Activated T-helper 2 cell treated with anti-CD3 and anti-CD28 coated beads, Interferon-gamma antibody, Interleukin-2, Interleukin-4, amounts not matched to agents 10 μg/mL and 5 μg/mL and 100 μg/mL, durations not matched to agents 14 hours and 24 hours and 36 hours (primary cell): ENCODE data around the gene GATB. TPM values are rescaled to one million over a fixed set of nuclear protein-coding genes. Genes with fewer than 3 reads are reported as not detected.

Source experiments
- DNase-seq: peaks from one replicate; pipeline ENCODE4 v3.0.0; 2021; ENCODE audit warnings: low spot score
- H3K27ac Mint-ChIP-seq: one replicate; pipeline ENCODE4 v1.8.0; 2021; ENCODE audit warnings: mixed read lengths
- H3K27me3 Mint-ChIP-seq: one replicate; pipeline ENCODE4 v1.8.0; 2021; ENCODE audit warnings: low read depth, mixed read lengths
- H3K36me3 Mint-ChIP-seq: one replicate; pipeline ENCODE4 v1.8.0; 2021; ENCODE audit warnings: low read depth, mixed read lengths
- H3K4me1 Mint-ChIP-seq: one replicate; pipeline ENCODE4 v1.8.0; 2021; ENCODE audit warnings: low read depth, mixed read lengths
- H3K4me3 Mint-ChIP-seq: one replicate; pipeline ENCODE4 v1.8.0; 2021; ENCODE audit warnings: low read depth, mild to moderate bottlenecking, moderate library complexity, mixed read lengths
- H3K9me3 Mint-ChIP-seq: one replicate; pipeline ENCODE4 v1.8.0; 2021; ENCODE audit warnings: mixed read lengths
- intact Hi-C: fragments of 100-400 bp; cut with micrococcal nuclease; formaldehyde crosslinking; loops from one replicate; pipeline ENCODE4 v1.15.1; 2023
- total RNA-seq: library from RNA; stranded (reverse); gene quantifications from 2 replicates; pipeline ENCODE4 v1.2.3, GENCODE V29; 2022

GATB gene
- total RNA-seq, 1 donor from 2014 or later, result 19.6 TPM

GRCh38 chr4:151629097-151629783, 131.6 kb downstream of the GATB start:
- Mint-ChIP-seq H3K4me3 (no peak overlapping the region), H3K27ac (no peak overlapping the region), H3K27me3 (peaks cover 25% of the 10 kb centered on the region), H3K36me3 (no peaks in the 10 kb centered on the region), H3K9me3 (no peaks in the 10 kb centered on the region), H3K4me1 (peaks cover 2% of the 10 kb centered on the region)
- DNase-seq, result no peak
- intact Hi-C loops, result no loop called here

DNA sequence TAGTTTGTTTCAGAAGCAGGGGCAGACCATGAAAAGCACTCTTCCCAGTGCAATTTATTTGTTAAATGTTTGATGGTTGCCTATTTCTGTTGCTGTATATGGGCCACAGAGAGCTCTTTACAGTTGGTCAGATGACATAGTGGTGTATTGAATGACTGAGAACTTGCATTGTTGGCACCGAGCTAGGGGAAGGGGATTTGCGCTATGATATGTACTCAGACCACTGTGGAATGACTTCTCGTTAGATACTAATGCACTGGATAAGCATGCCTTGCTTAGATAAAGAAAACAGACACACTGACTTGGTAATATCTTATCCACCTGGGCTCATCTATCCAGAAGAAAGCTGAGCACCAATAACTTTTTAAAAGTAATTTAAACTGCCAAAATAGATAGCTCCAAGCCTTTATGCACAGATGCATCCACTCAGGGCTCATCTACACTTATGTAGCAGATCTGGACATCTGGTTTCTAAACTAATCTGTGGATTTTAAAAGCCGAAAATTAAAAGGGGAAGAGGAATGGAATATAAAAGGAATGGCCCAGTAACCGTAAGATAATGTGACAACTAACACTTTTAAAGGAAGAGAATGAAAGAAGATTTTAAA, 132.7 kb downstream of the GATB start:
- intact Hi-C loops, result no loop called here

DNA sequence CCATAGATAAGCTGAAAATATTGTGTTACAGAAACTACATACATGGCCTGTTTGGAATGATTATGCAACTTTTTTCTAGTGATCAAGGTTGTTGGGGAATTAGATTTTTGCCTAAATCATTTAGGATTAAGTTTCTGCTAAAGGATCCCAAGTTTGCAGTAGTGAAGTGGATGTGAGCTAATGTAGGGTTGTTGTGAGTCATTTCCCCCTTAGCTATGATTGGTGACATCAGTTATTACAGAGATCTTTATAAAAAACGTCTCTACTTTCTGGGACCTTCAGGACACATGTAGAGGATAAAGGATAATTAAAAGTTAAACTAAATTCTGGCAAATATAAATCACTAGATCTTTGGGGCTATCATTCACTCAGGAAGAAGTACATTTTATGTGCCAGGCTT, 133.3 kb downstream of the GATB start:
- intact Hi-C loops, result no loop called here
- Mint-ChIP-seq H3K27ac (no peak overlapping the region), H3K27me3 (peaks cover 18% of the 10 kb centered on the region)

More for the DNA sequence above, 132.7 kb downstream of the GATB start:
- Mint-ChIP-seq H3K4me1 (peaks cover 2% of the 10 kb centered on the region), H3K27ac (no peak overlapping the region), H3K36me3 (no peaks in the 10 kb centered on the region), H3K4me3 (no peak overlapping the region), H3K27me3 (peaks cover 24% of the 10 kb centered on the region), H3K9me3 (no peaks in the 10 kb centered on the region)
- DNase-seq, result no peak

DNA sequence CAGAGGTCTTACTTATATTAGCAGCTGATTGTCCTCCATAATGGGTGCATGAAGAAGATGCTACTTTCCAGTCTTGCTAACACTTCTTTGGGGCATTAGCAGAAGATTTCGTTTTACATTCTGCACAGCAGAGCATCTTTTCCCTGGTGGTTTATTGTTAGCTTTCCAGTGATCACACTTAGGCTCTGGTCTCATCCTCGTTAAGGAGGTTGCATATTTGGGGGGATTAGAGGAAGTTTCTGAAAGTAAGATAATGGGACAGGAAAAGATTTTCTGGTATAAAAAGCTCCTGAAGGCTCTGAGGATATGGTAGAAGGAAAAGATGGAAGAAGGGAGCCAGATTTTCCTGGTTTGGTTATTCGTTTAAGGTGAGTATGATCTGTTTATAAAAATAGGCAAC, 134.1 kb downstream of the GATB start:
- Mint-ChIP-seq H3K4me1 (no peaks in the 10 kb centered on the region), H3K36me3 (no peaks in the 10 kb centered on the region), H3K27me3 (peaks cover 20% of the 10 kb centered on the region), H3K9me3 (no peaks in the 10 kb centered on the region), H3K27ac (no peak overlapping the region), H3K4me3 (no peak overlapping the region)
- DNase-seq, result no peak
- intact Hi-C loops, result no loop called here

More for the DNA sequence above, 133.3 kb downstream of the GATB start:
- no peak for DNase-seq
- no peaks in the 10 kb centered on the region for H3K9me3 Mint-ChIP-seq
- no peaks in the 10 kb centered on the region for H3K4me1 Mint-ChIP-seq
- no peaks in the 10 kb centered on the region for H3K36me3 Mint-ChIP-seq
- H3K4me3 Mint-ChIP-seq, result no peak overlapping the region

- intact Hi-C loops, result no loop called here
- no peaks in the 10 kb centered on the region for H3K9me3 Mint-ChIP-seq
- no peaks in the 10 kb centered on the region for H3K4me1 Mint-ChIP-seq
- DNase-seq, result no peak
- peaks cover 20% of the 10 kb centered on the region for H3K27me3 Mint-ChIP-seq
- H3K27ac Mint-ChIP-seq, result no peak overlapping the region
- no peaks in the 10 kb centered on the region for H3K36me3 Mint-ChIP-seq
- no peak overlapping the region for H3K4me3 Mint-ChIP-seq
Measured at GRCh38 chr4:151626228-151626627, 134.6 kb downstream of the GATB start.

- Mint-ChIP-seq H3K27me3 (peaks cover 19% of the 10 kb centered on the region), H3K27ac (no peak overlapping the region), H3K4me3 (no peak overlapping the region), H3K36me3 (no peaks in the 10 kb centered on the region), H3K4me1 (no peaks in the 10 kb centered on the region), H3K9me3 (no peaks in the 10 kb centered on the region)
- DNase-seq, result no peak
- intact Hi-C loops, result no loop called here
Measured at GRCh38 chr4:151624626-151625565, 135.9 kb downstream of the GATB start.
